Prostate gland (tissue), 2 donors: Measurements from ENCODE around the gene LHFPL3.

Experiments used
- POLR2A ChIP-seq: fragments of 450-650 bp; IDR thresholded peaks from one replicate; pipeline ENCODE4 v1.6.1; 2016; ENCODE audit warnings: antibody characterized with exemption, mild to moderate bottlenecking
- POLR2AphosphoS5 ChIP-seq: sonication (generic); formaldehyde crosslinking; IDR thresholded peaks from one replicate; pipeline ENCODE4 v1.6.1; 2017; ENCODE audit warnings: antibody characterized with exemption
- TF ChIP-seq, protein P1 (sequence below), 4 experiments: fragments of 200-600 bp in 2 of 4; fragments of 450-650 bp in 2 of 4; sonication (generic) in 2 of 4; IDR thresholded peaks; 1 replicate in 3 of 4; 2 replicates in 1 of 4; pipeline ENCODE4 v1.5.1; 2016 to 2019; ENCODE audit warnings: antibody characterized with exemption in 4 of 4, mild to moderate bottlenecking in 2 of 4, moderate library complexity in 2 of 4

- TF ChIP-seq POLR2AphosphoS5 = no peak
- TF ChIP-seq, protein P1, sequence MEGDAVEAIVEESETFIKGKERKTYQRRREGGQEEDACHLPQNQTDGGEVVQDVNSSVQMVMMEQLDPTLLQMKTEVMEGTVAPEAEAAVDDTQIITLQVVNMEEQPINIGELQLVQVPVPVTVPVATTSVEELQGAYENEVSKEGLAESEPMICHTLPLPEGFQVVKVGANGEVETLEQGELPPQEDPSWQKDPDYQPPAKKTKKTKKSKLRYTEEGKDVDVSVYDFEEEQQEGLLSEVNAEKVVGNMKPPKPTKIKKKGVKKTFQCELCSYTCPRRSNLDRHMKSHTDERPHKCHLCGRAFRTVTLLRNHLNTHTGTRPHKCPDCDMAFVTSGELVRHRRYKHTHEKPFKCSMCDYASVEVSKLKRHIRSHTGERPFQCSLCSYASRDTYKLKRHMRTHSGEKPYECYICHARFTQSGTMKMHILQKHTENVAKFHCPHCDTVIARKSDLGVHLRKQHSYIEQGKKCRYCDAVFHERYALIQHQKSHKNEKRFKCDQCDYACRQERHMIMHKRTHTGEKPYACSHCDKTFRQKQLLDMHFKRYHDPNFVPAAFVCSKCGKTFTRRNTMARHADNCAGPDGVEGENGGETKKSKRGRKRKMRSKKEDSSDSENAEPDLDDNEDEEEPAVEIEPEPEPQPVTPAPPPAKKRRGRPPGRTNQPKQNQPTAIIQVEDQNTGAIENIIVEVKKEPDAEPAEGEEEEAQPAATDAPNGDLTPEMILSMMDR (IDR thresholded peaks at IDR 0.05) = no peak
- TF ChIP-seq POLR2A = no peak
These were observed 486.4 kb downstream of the LHFPL3 start for GRCh38 chr7:104814671-104815400.
